Gastroesophageal sphincter (tissue), 3 donors: ENCODE measurements around the gene KMT2C.
"Not testable (repeated sequence)": the region's sequence is repeated elsewhere in the genome, so short reads cannot be mapped to it uniquely, and the experiment has no call there.

ENCODE experiments used
- POLR2A ChIP-seq, 2 donors: fragments of 450-650 bp; IDR thresholded peaks; one replicate each; pipeline ENCODE4 v1.6.1; 2017; ENCODE audit warnings: antibody characterized with exemption in 2 of 2, mild to moderate bottlenecking in 2 of 2, moderate library complexity in 1 of 2
- TF ChIP-seq, protein P1 (sequence below), 4 experiments: fragments of 200-600 bp in 2 of 4; fragments of 450-650 bp in 2 of 4; sonication (generic) in 1 of 4; IDR thresholded peaks; one replicate each; pipeline ENCODE4 v1.5.1; 2017 to 2019; ENCODE audit warnings: antibody characterized with exemption in 4 of 4, mild to moderate bottlenecking in 2 of 4, moderate library complexity in 2 of 4

DNA sequence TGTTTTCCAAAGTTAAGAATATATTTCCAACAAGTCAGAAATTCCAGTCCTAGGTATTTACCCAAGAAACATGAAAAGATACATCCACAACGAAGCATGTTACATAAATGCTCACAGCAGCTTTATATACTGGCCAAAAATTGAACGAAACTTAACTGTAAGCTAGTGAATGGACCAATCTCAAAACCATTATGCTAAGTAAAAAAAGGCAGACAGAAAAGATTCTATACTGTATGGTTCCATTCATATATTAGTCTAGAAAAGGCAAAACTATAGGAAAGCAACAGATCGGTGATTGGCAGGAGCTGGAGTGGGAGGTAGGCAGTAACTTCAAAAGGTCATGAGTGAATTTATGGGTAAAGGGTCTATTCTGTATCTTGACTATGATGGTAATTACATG, 150.8 kb downstream of the KMT2C start:
- TF ChIP-seq, protein P1, sequence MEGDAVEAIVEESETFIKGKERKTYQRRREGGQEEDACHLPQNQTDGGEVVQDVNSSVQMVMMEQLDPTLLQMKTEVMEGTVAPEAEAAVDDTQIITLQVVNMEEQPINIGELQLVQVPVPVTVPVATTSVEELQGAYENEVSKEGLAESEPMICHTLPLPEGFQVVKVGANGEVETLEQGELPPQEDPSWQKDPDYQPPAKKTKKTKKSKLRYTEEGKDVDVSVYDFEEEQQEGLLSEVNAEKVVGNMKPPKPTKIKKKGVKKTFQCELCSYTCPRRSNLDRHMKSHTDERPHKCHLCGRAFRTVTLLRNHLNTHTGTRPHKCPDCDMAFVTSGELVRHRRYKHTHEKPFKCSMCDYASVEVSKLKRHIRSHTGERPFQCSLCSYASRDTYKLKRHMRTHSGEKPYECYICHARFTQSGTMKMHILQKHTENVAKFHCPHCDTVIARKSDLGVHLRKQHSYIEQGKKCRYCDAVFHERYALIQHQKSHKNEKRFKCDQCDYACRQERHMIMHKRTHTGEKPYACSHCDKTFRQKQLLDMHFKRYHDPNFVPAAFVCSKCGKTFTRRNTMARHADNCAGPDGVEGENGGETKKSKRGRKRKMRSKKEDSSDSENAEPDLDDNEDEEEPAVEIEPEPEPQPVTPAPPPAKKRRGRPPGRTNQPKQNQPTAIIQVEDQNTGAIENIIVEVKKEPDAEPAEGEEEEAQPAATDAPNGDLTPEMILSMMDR (IDR thresholded peaks at IDR 0.05): not testable (repeated sequence)
- not testable (repeated sequence) for TF ChIP-seq POLR2A (IDR thresholded peaks at IDR 0.05)
